GM18499 (cell line): ENCODE measurements around the gene HACD2.

Experiments used
- ATAC-seq: cut with Tn5 transposase; IDR thresholded peaks from one replicate; pipeline ENCODE4 v1.9.1; 2021; ENCODE audit warnings: moderate number of reproducible peaks; ENCODE audit not compliant: insufficient read depth, unreplicated experiment

HACD2 gene

GRCh38 chr3:123533554-123534159, 51.2 kb downstream of the HACD2 start:
- ATAC-seq = no peak

- no peak for ATAC-seq
Observed at GRCh38 chr3:123528130-123528529, 56.7 kb downstream of the HACD2 start.

- ATAC-seq = no peak
Observed at GRCh38 chr3:123527046-123527445, 57.8 kb downstream of the HACD2 start.

GRCh38 chr3:123526474-123526873, 58.4 kb downstream of the HACD2 start:
- no peak for ATAC-seq

- no peak for ATAC-seq
Observed at GRCh38 chr3:123525433-123525832, 59.4 kb downstream of the HACD2 start.

GRCh38 chr3:123524981-123525380, 59.9 kb downstream of the HACD2 start:
- no peak for ATAC-seq

- ATAC-seq = no peak
Observed at GRCh38 chr3:123523023-123523412, 61.8 kb downstream of the HACD2 start.

- no peak for ATAC-seq
Observed at GRCh38 chr3:123522320-123523022, 62.4 kb downstream of the HACD2 start.

GRCh38 chr3:123521179-123521969, 63.5 kb downstream of the HACD2 start:
- no peak for ATAC-seq

- no peak for ATAC-seq
Observed at GRCh38 chr3:123520656-123521055, 64.2 kb downstream of the HACD2 start.

GRCh38 chr3:123518892-123519485, 65.9 kb downstream of the HACD2 start:
- no peak for ATAC-seq

GRCh38 chr3:123511726-123512125, 73.1 kb downstream of the HACD2 start:
- ATAC-seq = no peak

- ATAC-seq = no peak
Observed at GRCh38 chr3:123511084-123511483, 73.8 kb downstream of the HACD2 start.

GRCh38 chr3:123508178-123508577, 76.7 kb downstream of the HACD2 start:
- no peak for ATAC-seq

- ATAC-seq = no peak
Observed at GRCh38 chr3:123505820-123506219, 79.0 kb downstream of the HACD2 start.

GRCh38 chr3:123503203-123503602, 81.7 kb downstream of the HACD2 start:
- no peak for ATAC-seq

- ATAC-seq = no peak
Observed at GRCh38 chr3:123499322-123499721, 85.5 kb downstream of the HACD2 start.

- no peak for ATAC-seq
Observed at GRCh38 chr3:123498761-123499160, 86.1 kb downstream of the HACD2 start.

- ATAC-seq = no peak
Observed at GRCh38 chr3:123493912-123494311, 90.9 kb downstream of the HACD2 start.

- ATAC-seq = no peak
Observed at GRCh38 chr3:123491966-123492587, 92.8 kb downstream of the HACD2 start.
